22Rv1 (cell line): ENCODE data around the gene HNRNPDL.

Experiments
- ZFX ChIP-seq: fragments of 450-650 bp; IDR thresholded peaks from 2 replicates; pipeline ENCODE4 v1.6.1; 2017; ENCODE audit warnings: antibody characterized with exemption, borderline replicate concordance
- TF ChIP-seq, protein P1 (sequence below): fragments of 450-650 bp; IDR thresholded peaks from 2 replicates; pipeline ENCODE4 v1.5.1; 2017; ENCODE audit warnings: mild to moderate bottlenecking

DNA sequence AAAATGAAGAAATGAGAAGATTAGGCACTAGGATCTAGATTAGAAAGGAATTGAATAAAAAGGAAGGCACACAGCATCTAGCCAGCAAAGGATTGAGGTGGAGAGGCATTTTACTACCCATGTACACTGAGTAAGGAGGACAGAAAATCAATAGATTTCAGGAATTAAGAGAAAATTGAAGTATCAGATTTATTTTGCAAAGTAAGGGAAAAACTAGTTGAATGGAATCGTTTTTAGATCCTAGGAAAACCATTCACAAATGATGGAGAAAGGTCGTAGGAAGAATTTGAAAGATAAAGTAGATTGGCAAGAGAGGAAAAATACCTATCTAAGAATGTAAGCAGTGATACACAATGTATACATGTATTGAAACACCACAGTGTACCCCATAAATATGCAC lies 31.4 kb upstream of the HNRNPDL start:
- TF ChIP-seq, protein P1, sequence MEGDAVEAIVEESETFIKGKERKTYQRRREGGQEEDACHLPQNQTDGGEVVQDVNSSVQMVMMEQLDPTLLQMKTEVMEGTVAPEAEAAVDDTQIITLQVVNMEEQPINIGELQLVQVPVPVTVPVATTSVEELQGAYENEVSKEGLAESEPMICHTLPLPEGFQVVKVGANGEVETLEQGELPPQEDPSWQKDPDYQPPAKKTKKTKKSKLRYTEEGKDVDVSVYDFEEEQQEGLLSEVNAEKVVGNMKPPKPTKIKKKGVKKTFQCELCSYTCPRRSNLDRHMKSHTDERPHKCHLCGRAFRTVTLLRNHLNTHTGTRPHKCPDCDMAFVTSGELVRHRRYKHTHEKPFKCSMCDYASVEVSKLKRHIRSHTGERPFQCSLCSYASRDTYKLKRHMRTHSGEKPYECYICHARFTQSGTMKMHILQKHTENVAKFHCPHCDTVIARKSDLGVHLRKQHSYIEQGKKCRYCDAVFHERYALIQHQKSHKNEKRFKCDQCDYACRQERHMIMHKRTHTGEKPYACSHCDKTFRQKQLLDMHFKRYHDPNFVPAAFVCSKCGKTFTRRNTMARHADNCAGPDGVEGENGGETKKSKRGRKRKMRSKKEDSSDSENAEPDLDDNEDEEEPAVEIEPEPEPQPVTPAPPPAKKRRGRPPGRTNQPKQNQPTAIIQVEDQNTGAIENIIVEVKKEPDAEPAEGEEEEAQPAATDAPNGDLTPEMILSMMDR = no peak
- no peak for TF ChIP-seq ZFX
